ENCODE results near the gene TCP1.
"Not testable (repeated sequence)": the region's sequence is repeated elsewhere in the genome, so short reads cannot be mapped to it uniquely, and the experiment has no call there.

The TCP1 gene

GRCh38 chr6:159789377-159790148, at the start of gene TCP1:
TCP1 (minus strand) TSS chr6:159789602; CDS start chr6:159789468, 134 bp downstream.
- DNase-seq, result peak; percentile 100

DNA sequence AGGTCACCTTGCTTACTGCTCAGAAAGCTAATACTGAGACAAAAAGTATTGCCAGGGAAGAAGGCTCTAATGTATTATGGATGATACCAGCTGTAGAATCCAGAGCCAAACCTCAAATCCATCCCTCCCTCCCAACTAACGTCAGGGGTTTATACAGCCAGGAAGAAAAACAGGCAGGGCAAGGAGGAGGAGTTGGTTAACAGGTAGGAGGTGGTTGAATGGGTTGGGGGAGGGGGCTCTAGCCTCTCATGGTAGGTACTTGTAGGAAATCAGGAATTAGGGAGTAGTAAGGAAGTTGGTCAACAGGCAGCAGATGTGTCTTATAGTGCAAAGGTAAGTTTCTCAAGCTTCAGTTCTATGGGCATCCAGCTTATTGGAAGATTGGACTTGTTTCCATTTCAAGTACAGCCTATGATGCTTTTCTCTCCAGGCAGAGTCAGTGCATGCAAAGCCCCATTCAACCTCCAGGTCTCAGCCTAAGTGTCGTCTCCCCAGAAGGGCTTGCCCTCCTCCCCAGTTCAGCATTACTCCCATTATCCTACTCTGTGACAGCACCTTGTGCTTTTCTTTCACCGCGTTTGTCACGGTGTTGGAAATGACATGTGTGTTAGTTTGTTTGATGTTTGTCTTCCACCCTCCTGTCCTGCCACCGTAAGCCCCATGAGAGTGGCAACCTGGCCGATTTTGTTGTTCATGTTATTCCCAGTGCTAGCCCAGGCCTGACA, 48.8 kb upstream of the TCP1 start:
- DNase-seq, result no peak

DNA sequence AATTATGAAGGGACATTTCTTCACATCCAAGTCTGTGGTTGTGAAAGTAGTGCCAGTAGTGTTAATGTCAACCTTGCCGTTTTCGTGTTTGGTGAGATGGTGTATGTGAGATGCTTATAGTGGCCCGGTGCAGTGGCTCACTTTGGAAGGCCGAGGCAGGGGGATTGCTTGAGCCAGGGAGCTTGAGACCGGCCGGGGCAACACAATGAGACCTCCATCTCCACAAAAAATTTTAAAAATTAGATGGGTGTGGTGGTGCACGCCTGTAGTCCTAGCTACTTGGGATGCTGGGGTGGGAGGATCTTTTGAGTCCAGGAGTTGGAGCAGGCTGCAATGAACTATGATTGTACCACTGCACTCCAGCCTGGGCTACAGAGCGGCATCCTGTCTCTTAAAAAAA, 48.1 kb upstream of the TCP1 start:
- no peak for DNase-seq

GRCh38 chr6:159836718-159837490, 47.5 kb upstream of the TCP1 start:
- DNase-seq, result no peak

GRCh38 chr6:159833997-159834603, 44.7 kb upstream of the TCP1 start:
- no peak for DNase-seq

DNA sequence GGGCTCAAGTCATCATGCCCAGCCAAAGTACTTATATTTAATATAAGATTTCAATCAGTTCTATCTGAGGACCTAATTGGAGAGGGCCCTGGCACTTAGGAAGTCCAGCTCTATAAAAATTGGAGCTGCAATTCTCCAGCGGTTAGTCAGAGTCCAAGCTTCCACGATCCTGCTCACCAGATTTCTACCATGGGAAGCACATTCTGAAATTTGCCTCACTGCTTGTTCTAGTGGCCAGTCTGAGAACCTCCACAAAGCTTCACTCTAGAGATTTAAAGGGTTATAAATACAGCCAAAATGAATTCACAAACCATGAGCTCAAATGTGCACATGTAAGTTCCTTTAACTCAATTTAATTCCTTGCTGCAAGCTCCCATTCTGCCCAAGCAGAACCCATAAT, 44.2 kb upstream of the TCP1 start:
- no peak for DNase-seq

GRCh38 chr6:159832946-159833345, 43.5 kb upstream of the TCP1 start:
- no peak for DNase-seq

DNA sequence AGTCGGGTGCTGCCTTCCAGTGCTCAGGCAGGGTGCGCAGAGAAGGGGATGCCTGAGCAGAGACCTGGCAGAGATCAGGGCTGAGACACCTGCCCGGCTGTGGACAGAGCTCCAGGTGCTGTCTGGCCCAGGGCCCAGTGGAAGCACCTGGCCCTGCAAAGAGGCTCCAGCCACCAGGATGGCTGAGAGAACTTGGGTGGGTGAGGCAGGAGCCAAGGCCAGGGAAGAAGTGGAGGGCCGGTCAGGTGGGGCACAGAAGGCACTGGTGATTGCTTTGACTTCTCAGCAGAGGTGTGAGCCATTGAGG, 41.9 kb upstream of the TCP1 start:
- DNase-seq, result peak; percentile 36

DNA sequence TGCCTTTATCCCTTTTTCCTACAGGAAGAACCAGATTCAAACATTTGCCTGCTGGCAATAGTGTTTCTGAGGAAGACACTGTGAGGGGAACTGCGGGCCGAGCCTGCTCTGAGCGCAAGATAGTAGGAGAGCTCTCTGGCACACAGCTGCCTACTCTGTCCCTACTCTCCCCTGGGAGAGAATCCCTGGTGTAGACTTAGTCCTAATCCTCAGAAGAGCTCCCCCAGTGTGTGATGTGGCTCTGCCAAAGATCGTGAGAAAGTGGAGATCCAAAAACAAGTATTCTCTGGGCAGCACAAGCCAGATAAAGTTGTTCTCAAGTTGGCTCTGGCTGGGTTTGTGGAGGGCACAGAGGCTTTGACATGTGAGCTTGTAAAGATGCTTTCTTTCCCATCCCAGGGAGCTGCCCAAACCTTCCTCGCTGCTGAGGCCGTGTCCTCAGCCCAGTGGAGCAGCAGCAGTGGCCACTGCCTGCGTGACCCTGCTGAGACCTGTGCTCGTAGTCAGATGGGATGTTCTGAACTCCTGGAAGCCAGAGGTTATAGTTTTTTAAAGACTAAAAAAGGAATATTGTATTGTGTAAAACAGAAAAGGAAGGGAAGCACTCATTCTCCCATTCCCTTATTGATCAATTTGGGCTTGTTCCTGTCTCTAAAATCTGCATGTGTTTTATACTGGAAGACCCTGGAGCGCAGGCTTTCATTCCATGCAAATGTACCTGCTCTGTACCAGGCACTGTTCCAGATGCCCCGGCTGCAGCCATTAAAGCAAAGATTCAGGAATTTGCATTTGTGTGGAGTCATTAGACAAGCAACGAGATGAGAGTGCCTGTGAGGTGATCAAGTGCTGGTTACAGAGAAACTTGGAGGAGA, 41.3 kb upstream of the TCP1 start:
- no peak for DNase-seq

DNA sequence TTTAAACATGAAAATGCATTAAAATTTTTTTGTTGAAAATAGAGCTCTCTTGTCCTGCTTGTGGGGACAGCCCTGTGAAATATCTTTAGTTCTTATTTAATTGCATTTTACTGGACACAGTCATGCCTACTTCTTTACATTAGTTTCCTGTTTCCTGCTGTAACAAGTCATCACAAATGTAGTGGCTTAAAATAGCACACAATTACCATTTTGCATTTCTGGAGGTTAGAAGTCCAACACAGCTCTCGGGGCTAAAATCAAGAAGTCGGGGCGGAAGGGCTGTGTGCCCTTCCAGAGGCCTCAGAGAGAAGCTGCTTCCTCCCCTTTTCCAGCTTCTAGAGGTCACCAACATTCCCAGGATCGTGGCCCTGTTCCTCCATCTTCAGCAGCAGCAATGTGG, 40.1 kb upstream of the TCP1 start:
- DNase-seq, result no peak

GRCh38 chr6:159828074-159828473, 38.7 kb upstream of the TCP1 start:
- no peak for DNase-seq

DNA sequence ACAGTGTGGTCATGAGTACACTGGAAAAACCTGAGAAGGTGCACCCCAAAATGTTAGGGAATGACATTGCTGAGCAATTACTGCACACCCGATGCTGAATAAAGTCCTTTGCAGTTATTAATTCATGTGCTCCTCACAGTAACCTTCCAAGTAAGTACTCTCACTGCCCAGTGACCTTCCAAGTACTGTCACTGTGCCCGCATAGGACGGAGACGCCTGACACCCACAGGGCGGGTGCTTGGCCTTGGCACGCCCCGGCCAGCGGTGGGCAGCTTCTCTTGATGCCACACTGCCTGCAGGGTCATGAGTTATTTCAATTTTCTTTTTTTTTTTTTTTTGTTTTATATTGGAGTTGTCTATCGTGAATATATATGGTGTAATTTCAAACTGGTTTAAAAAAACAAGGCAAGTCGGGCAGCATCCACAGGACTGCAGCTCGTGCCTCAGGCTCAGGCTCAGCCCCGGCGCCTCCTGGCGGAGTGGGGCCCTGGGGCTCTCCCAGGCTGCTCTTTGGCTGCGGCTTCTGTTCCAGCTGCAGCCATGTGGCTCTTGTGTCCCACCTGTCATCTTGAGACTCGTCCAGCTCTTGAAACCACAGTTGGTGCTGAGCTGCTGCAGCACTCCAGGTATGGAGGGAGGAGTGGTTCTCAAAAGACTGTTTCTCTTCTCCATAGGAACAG, 37.7 kb upstream of the TCP1 start:
- DNase-seq, result no peak

GRCh38 chr6:159826004-159826403, 36.6 kb upstream of the TCP1 start:
- no peak for DNase-seq

- DNase-seq, result not testable (repeated sequence)
Observed at GRCh38 chr6:159824690-159825089, 35.3 kb upstream of the TCP1 start.

- DNase-seq, result no peak
Observed at GRCh38 chr6:159823953-159824352, 34.6 kb upstream of the TCP1 start.

- no peak for DNase-seq
Observed at GRCh38 chr6:159821726-159822125, 32.3 kb upstream of the TCP1 start.

- DNase-seq, result no peak
Observed at GRCh38 chr6:159821122-159821521, 31.7 kb upstream of the TCP1 start.

GRCh38 chr6:159819932-159820640, 30.7 kb upstream of the TCP1 start:
- peak; percentile 35 for DNase-seq

GRCh38 chr6:159819098-159819497, 29.7 kb upstream of the TCP1 start:
- DNase-seq, result no peak

DNA sequence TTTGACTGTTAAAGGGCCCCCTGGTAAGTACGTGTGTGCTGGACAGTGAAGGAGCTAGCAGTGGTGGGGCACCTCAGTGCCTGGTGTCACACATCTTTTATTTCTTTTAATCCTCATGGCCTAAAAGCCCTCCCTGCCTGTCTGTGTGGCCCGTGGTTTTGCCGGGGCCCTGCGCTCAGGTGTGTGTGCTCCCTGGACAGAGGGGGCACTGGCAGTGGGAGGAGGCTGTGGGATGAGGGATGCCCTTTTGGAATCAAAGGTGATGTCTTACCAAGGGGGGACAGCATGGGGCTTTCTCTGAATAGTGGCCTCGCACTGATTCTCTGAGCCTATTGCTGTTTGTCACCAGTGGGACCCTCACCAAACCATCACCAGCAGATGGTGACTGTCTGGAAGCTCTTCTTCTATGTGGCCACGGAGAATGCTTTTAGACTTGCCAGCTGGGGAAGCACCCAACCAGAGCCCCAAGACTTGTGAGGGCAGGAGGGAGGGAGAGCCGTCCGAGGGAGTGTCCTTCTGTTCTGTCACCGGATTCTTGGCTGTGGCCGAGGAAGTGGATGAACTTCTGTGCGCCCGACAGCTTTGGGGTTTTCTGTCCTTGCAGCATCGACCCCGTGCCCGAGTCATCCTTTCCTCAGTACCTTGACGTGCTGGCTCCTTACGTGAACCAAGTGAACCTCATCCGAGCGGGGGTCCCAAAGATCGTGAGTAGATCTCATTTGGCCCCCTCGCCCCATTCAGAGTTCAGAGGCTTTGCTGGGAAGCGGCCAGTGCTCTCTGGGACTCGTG, 28.7 kb upstream of the TCP1 start:
- DNase-seq, result no peak

All from NCI-H146 (cell line).